ENCODE results near the gene TRAPPC5.

- TF ChIP-seq CTCF (IDR thresholded peaks at IDR 0.05; ENCODE audit: insufficient read depth, low read depth, low read length) (no peak), EZH2 (IDR thresholded peaks at IDR 0.05; ENCODE audit: insufficient read depth, low read length) (no peak)
Measured at GRCh38 chr19:7720351-7720750, 39.7 kb downstream of the TRAPPC5 start.
